Measurements from ENCODE around the gene NEK6.

DNA sequence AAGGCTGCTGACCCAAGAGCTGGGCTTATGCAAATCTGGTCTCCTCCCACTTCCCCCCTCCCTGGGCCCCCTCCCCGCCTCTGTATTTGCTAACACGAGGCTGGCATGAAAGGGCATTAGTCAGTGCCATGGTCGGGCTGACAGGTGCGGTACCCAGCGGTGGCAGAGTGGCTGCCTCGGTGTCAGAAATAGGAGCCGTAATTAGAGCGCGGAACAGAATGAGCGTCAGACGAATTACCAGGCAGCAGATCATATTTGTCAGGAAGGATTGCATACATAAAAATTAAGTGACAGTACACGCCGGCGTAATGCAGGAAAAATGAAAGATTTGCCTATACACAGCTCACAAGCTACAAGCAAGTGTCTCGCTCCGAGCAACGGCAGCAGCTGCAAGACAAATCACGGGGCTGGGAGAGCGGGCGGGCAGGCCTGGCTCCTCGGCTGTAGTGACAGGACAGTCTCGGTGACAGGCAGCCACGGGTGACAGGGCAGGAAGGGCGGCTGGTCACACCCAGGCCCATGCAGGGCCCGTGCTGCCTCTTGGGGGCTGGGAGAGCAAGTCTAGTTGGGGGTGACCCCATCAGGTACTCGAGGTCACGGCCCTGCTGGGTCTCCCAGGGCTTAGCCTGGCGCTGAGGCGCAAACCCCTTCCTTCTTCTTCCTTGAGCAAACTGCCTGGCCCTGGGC is 72.4 kb downstream of the NEK6 start:
- TF ChIP-seq RARB (CRISPR knock-in tag; IDR thresholded peaks at IDR 0.05) = no peak
- TF ChIP-seq, protein P1, sequence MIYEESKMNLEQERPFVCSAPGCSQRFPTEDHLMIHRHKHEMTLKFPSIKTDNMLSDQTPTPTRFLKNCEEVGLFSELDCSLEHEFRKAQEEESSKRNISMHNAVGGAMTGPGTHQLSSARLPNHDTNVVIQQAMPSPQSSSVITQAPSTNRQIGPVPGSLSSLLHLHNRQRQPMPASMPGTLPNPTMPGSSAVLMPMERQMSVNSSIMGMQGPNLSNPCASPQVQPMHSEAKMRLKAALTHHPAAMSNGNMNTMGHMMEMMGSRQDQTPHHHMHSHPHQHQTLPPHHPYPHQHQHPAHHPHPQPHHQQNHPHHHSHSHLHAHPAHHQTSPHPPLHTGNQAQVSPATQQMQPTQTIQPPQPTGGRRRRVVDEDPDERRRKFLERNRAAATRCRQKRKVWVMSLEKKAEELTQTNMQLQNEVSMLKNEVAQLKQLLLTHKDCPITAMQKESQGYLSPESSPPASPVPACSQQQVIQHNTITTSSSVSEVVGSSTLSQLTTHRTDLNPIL (CRISPR knock-in tag; IDR thresholded peaks at IDR 0.05; ENCODE audit: low read depth) = no peak
- TF ChIP-seq SNAI2 (CRISPR knock-in tag; IDR thresholded peaks at IDR 0.05) = no peak
- TF ChIP-seq ZFP3 (CRISPR knock-in tag; IDR thresholded peaks at IDR 0.05) = no peak
- TF ChIP-seq, protein P2, sequence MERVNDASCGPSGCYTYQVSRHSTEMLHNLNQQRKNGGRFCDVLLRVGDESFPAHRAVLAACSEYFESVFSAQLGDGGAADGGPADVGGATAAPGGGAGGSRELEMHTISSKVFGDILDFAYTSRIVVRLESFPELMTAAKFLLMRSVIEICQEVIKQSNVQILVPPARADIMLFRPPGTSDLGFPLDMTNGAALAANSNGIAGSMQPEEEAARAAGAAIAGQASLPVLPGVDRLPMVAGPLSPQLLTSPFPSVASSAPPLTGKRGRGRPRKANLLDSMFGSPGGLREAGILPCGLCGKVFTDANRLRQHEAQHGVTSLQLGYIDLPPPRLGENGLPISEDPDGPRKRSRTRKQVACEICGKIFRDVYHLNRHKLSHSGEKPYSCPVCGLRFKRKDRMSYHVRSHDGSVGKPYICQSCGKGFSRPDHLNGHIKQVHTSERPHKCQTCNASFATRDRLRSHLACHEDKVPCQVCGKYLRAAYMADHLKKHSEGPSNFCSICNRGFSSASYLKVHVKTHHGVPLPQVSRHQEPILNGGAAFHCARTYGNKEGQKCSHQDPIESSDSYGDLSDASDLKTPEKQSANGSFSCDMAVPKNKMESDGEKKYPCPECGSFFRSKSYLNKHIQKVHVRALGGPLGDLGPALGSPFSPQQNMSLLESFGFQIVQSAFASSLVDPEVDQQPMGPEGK (CRISPR knock-in tag; IDR thresholded peaks at IDR 0.05; ENCODE audit: borderline replicate concordance) = no peak
- TF ChIP-seq OSR1 (CRISPR knock-in tag; IDR thresholded peaks at IDR 0.05) = no peak
- TF ChIP-seq ISL1 (CRISPR knock-in tag; IDR thresholded peaks at IDR 0.05) = no peak
- TF ChIP-seq, protein P3, sequence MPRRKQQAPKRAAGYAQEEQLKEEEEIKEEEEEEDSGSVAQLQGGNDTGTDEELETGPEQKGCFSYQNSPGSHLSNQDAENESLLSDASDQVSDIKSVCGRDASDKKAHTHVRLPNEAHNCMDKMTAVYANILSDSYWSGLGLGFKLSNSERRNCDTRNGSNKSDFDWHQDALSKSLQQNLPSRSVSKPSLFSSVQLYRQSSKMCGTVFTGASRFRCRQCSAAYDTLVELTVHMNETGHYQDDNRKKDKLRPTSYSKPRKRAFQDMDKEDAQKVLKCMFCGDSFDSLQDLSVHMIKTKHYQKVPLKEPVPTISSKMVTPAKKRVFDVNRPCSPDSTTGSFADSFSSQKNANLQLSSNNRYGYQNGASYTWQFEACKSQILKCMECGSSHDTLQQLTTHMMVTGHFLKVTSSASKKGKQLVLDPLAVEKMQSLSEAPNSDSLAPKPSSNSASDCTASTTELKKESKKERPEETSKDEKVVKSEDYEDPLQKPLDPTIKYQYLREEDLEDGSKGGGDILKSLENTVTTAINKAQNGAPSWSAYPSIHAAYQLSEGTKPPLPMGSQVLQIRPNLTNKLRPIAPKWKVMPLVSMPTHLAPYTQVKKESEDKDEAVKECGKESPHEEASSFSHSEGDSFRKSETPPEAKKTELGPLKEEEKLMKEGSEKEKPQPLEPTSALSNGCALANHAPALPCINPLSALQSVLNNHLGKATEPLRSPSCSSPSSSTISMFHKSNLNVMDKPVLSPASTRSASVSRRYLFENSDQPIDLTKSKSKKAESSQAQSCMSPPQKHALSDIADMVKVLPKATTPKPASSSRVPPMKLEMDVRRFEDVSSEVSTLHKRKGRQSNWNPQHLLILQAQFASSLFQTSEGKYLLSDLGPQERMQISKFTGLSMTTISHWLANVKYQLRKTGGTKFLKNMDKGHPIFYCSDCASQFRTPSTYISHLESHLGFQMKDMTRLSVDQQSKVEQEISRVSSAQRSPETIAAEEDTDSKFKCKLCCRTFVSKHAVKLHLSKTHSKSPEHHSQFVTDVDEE (CRISPR knock-in tag; IDR thresholded peaks at IDR 0.05) = no peak
- TF ChIP-seq TCF4 (CRISPR knock-in tag; IDR thresholded peaks at IDR 0.05; ENCODE audit: borderline replicate concordance) = no peak
- no peak for TF ChIP-seq BACH2 (CRISPR knock-in tag; IDR thresholded peaks at IDR 0.05; ENCODE audit: borderline replicate concordance)
- TF ChIP-seq ARNTL (CRISPR knock-in tag; IDR thresholded peaks at IDR 0.05; ENCODE audit: borderline replicate concordance, low read depth) = no peak
- TF ChIP-seq ESRRG (CRISPR knock-in tag; IDR thresholded peaks at IDR 0.05) = no peak
- TF ChIP-seq ZNF70 (CRISPR knock-in tag; IDR thresholded peaks at IDR 0.05) = no peak

All from SK-N-SH treated with all-trans-retinoic acid at 6 μM for 48 hours (cell line).